Astrocyte (in vitro differentiated cells and primary cell): ENCODE data around the gene KCNG4. TPM values are rescaled to one million over a fixed set of nuclear protein-coding genes. Genes with fewer than 3 reads are reported as not detected.
A peak's percentile ranks its signal among the peaks of the same experiment; 100 is the strongest.

ENCODE experiments used
- DNase-seq: peaks from one replicate; pipeline ENCODE4 v3.0.0-alpha.2; 2010; ENCODE audit warnings: low read depth
- FAIRE-seq: peaks from 2 replicates; lab custom pipeline; 2011; peaks lifted over from hg19 to GRCh38; lab: Jason Lieb, UNC
- H2AFZ ChIP-seq: 2 replicates; pipeline ENCODE4 v1.6.0; 2012; ENCODE audit warnings: low read depth, low read length, inconsistent platforms
- H3K27ac ChIP-seq: 2 replicates; pipeline ENCODE4 v1.5.1; 2011; ENCODE audit warnings: low read depth, low read length, inconsistent platforms
- H3K27me3 ChIP-seq: 2 replicates; pipeline ENCODE4 v1.6.0; 2011; ENCODE audit warnings: low read length, inconsistent platforms; ENCODE audit not compliant: insufficient read depth
- H3K36me3 ChIP-seq: 2 replicates; pipeline ENCODE4 v1.5.1; 2011; ENCODE audit warnings: low read length, inconsistent platforms; ENCODE audit not compliant: insufficient read depth
- H3K4me1 ChIP-seq: 2 replicates; pipeline ENCODE4 v1.5.1; 2011; ENCODE audit warnings: low read length, inconsistent platforms; ENCODE audit not compliant: insufficient read depth
- H3K4me2 ChIP-seq: 2 replicates; pipeline ENCODE4 v1.6.0; 2012; ENCODE audit warnings: low read length, inconsistent platforms
- H3K4me3 ChIP-seq: 2 replicates; pipeline ENCODE4 v1.5.1; 2011; ENCODE audit warnings: low read depth, mild to moderate bottlenecking, low read length, inconsistent platforms; ENCODE audit not compliant: insufficient read depth
- H3K79me2 ChIP-seq: 2 replicates; pipeline ENCODE4 v1.6.0; 2012; ENCODE audit warnings: mild to moderate bottlenecking, low read length, inconsistent platforms; ENCODE audit not compliant: insufficient read depth
- H3K9ac ChIP-seq: 2 replicates; pipeline ENCODE4 v1.6.0; 2012; ENCODE audit warnings: mild to moderate bottlenecking, low read length, inconsistent platforms
- H3K9me3 ChIP-seq: 2 replicates; pipeline ENCODE4 v1.5.1; 2012; ENCODE audit warnings: low read depth, mild to moderate bottlenecking, low read length, inconsistent platforms; ENCODE audit not compliant: insufficient read depth
- H4K20me1 ChIP-seq: 2 replicates; pipeline ENCODE4 v1.6.0; 2012; ENCODE audit warnings: low read length, inconsistent platforms; ENCODE audit not compliant: insufficient read depth
- H3K27ac Mint-ChIP-seq: one replicate; pipeline ENCODE4 v1.8.0; 2021; ENCODE audit warnings: mild to moderate bottlenecking, mixed read lengths; ENCODE audit not compliant: unreplicated experiment
- H3K27me3 Mint-ChIP-seq: one replicate; pipeline ENCODE4 v1.8.0; 2021; ENCODE audit warnings: low read depth, mixed read lengths; ENCODE audit not compliant: unreplicated experiment
- H3K36me3 Mint-ChIP-seq: one replicate; pipeline ENCODE4 v1.8.0; 2021; ENCODE audit warnings: low read depth, mixed read lengths; ENCODE audit not compliant: unreplicated experiment
- H3K4me1 Mint-ChIP-seq: one replicate; pipeline ENCODE4 v1.8.0; 2021; ENCODE audit warnings: low read depth, mixed read lengths; ENCODE audit not compliant: unreplicated experiment
- H3K4me3 Mint-ChIP-seq: one replicate; pipeline ENCODE4 v1.8.0; 2021; ENCODE audit warnings: mild to moderate bottlenecking, moderate library complexity, mixed read lengths; ENCODE audit not compliant: unreplicated experiment
- H3K9me3 Mint-ChIP-seq: one replicate; pipeline ENCODE4 v1.8.0; 2021; ENCODE audit warnings: mild to moderate bottlenecking, mixed read lengths; ENCODE audit not compliant: unreplicated experiment
- CTCF ChIP-seq: IDR thresholded peaks from 2 replicates; pipeline ENCODE4 v1.5.1; 2011; ENCODE audit warnings: low read depth, mild to moderate bottlenecking, inconsistent platforms, low read length, moderate library complexity; ENCODE audit not compliant: insufficient read depth
- EZH2 ChIP-seq: IDR thresholded peaks from 2 replicates; pipeline ENCODE4 v1.6.1; 2012; ENCODE audit warnings: mild to moderate bottlenecking, low read length, inconsistent platforms; ENCODE audit not compliant: insufficient read depth
- total RNA-seq: library from RNA; stranded (reverse); gene quantifications from 2 replicates; pipeline ENCODE4 v1.2.1, GENCODE V29; 2021

KCNG4 gene
- total RNA-seq, 1 donor from 2014 or later = not detected

- Histone ChIP-seq H3K36me3 (no peaks in the 10 kb centered on the region), H3K79me2 (no peaks in the 10 kb centered on the region), H3K9me3 (no peaks in the 10 kb centered on the region), H3K4me3 (no peak overlapping the region), H3K27me3 (peaks cover 6% of the 10 kb centered on the region), H4K20me1 (no peaks in the 10 kb centered on the region), H3K27ac (no peak overlapping the region), H3K9ac (no peak overlapping the region), H3K4me1 (peaks cover 4% of the 10 kb centered on the region), H2AFZ (no peak overlapping the region), H3K4me2 (no peak overlapping the region)
- TF ChIP-seq EZH2 (no peak), CTCF (no peak)
- H3K27ac Mint-ChIP-seq = no peak overlapping the region
- H3K9me3 Mint-ChIP-seq = peaks cover 2% of the 10 kb centered on the region
- no peak for DNase-seq
- no peak overlapping the region for H3K4me3 Mint-ChIP-seq
- no peaks in the 10 kb centered on the region for H3K4me1 Mint-ChIP-seq
- no peak for FAIRE-seq
- peaks cover 2% of the 10 kb centered on the region for H3K36me3 Mint-ChIP-seq
- peaks cover 23% of the 10 kb centered on the region for H3K27me3 Mint-ChIP-seq
Measured at GRCh38 chr16:84199861-84200260, 40.0 kb downstream of the KCNG4 start.

- no peak overlapping the region for H2AFZ ChIP-seq
- no peaks in the 10 kb centered on the region for H3K9me3 ChIP-seq
- no peaks in the 10 kb centered on the region for H3K36me3 ChIP-seq
- H3K27ac Mint-ChIP-seq = no peak overlapping the region
- H3K4me1 ChIP-seq = peaks cover 4% of the 10 kb centered on the region
- H3K36me3 Mint-ChIP-seq = peaks cover 2% of the 10 kb centered on the region
- no peak overlapping the region for H3K9ac ChIP-seq
- H3K4me3 Mint-ChIP-seq = no peak overlapping the region
- H3K79me2 ChIP-seq = no peaks in the 10 kb centered on the region
- no peak overlapping the region for H3K4me3 ChIP-seq
- FAIRE-seq (no peak), DNase-seq (no peak)
- no peak overlapping the region for H3K27ac ChIP-seq
- H3K4me1 Mint-ChIP-seq = no peaks in the 10 kb centered on the region
- H3K27me3 Mint-ChIP-seq = peaks cover 23% of the 10 kb centered on the region
- peaks cover 6% of the 10 kb centered on the region for H3K27me3 ChIP-seq
- H3K9me3 Mint-ChIP-seq = peaks cover 2% of the 10 kb centered on the region
- no peak overlapping the region for H3K4me2 ChIP-seq
- TF ChIP-seq EZH2 (no peak), CTCF (no peak)
- no peaks in the 10 kb centered on the region for H4K20me1 ChIP-seq
Measured at GRCh38 chr16:84199097-84199496, 40.7 kb downstream of the KCNG4 start.

- no peaks in the 10 kb centered on the region for H3K36me3 Mint-ChIP-seq
- no peak overlapping the region for H2AFZ ChIP-seq
- H3K9me3 Mint-ChIP-seq = no peaks in the 10 kb centered on the region
Measured at GRCh38 chr16:84198401-84198800, 41.4 kb downstream of the KCNG4 start.

More at GRCh38 chr16:84198401-84198800, 41.4 kb downstream of the KCNG4 start:
- Mint-ChIP-seq H3K27me3 (peaks cover 20% of the 10 kb centered on the region), H3K27ac (no peak overlapping the region), H3K4me3 (no peak overlapping the region), H3K4me1 (no peaks in the 10 kb centered on the region)
- Histone ChIP-seq H3K27me3 (peaks cover 6% of the 10 kb centered on the region), H3K9ac (no peak overlapping the region), H3K27ac (no peak overlapping the region), H3K36me3 (no peaks in the 10 kb centered on the region), H3K4me3 (no peak overlapping the region), H3K79me2 (no peaks in the 10 kb centered on the region), H3K4me1 (peaks cover 4% of the 10 kb centered on the region), H4K20me1 (no peaks in the 10 kb centered on the region), H3K4me2 (no peak overlapping the region), H3K9me3 (no peaks in the 10 kb centered on the region)
- no peak for FAIRE-seq
- DNase-seq = peak; percentile 67
- TF ChIP-seq CTCF (no peak), EZH2 (no peak)
